A549 treated with Hydrocortisone at 1 μM for 4 hours (cell line): ENCODE data around the gene TTC17. TPM values are rescaled to one million over a fixed set of nuclear protein-coding genes. Genes with fewer than 3 reads are reported as not detected.

ENCODE experiments used
- total RNA-seq: library from RNA; stranded (reverse); fragments of 200-300 nt; extraction: Qiagen RNA extraction; gene quantifications from 5 replicates; pipeline ENCODE4 v1.2.3, GENCODE V29; 2022

The TTC17 gene, protein sequence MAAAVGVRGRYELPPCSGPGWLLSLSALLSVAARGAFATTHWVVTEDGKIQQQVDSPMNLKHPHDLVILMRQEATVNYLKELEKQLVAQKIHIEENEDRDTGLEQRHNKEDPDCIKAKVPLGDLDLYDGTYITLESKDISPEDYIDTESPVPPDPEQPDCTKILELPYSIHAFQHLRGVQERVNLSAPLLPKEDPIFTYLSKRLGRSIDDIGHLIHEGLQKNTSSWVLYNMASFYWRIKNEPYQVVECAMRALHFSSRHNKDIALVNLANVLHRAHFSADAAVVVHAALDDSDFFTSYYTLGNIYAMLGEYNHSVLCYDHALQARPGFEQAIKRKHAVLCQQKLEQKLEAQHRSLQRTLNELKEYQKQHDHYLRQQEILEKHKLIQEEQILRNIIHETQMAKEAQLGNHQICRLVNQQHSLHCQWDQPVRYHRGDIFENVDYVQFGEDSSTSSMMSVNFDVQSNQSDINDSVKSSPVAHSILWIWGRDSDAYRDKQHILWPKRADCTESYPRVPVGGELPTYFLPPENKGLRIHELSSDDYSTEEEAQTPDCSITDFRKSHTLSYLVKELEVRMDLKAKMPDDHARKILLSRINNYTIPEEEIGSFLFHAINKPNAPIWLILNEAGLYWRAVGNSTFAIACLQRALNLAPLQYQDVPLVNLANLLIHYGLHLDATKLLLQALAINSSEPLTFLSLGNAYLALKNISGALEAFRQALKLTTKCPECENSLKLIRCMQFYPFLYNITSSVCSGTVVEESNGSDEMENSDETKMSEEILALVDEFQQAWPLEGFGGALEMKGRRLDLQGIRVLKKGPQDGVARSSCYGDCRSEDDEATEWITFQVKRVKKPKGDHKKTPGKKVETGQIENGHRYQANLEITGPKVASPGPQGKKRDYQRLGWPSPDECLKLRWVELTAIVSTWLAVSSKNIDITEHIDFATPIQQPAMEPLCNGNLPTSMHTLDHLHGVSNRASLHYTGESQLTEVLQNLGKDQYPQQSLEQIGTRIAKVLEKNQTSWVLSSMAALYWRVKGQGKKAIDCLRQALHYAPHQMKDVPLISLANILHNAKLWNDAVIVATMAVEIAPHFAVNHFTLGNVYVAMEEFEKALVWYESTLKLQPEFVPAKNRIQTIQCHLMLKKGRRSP
- 25.9 to 35.6 TPM (median 27.7 TPM) in 5 replicates for total RNA-seq

GRCh38 chr11:43358801-43359421, at the start of gene TTC17:
Gene TTC17, plus strand, starts transcription at chr11:43358920. Its CDS starts 35 bp downstream, at chr11:43358955.

GRCh38 chr11:43311791-43312607, 46.7 kb upstream of the TTC17 start, which contains the start of gene API5:
Gene API5, plus strand, starts transcription at chr11:43311996. Its CDS starts 132 bp downstream, at chr11:43312128.

Other genes starting within 250 kb of the TTC17 start
- gene API5, start 46.9 kb upstream of the TTC17 start, total RNA-seq: 58.1 to 97.6 TPM (median 67.8 TPM) in 5 replicates